ENCODE measurements around the gene SDC3.
"Not testable (repeated sequence)": the region's sequence is repeated elsewhere in the genome, so short reads cannot be mapped to it uniquely, and the experiment has no call there.

Gene SDC3

GRCh38 chr1:30872033-30872947 lies 36.3 kb downstream of the SDC3 start:
- no peak for DNase-seq

- no peak for DNase-seq
Measured at GRCh38 chr1:30871276-30871871, 37.2 kb downstream of the SDC3 start.

GRCh38 chr1:30870656-30871055 lies 37.9 kb downstream of the SDC3 start:
- DNase-seq = no peak

GRCh38 chr1:30870035-30870434 lies 38.5 kb downstream of the SDC3 start:
- no peak for DNase-seq

DNA sequence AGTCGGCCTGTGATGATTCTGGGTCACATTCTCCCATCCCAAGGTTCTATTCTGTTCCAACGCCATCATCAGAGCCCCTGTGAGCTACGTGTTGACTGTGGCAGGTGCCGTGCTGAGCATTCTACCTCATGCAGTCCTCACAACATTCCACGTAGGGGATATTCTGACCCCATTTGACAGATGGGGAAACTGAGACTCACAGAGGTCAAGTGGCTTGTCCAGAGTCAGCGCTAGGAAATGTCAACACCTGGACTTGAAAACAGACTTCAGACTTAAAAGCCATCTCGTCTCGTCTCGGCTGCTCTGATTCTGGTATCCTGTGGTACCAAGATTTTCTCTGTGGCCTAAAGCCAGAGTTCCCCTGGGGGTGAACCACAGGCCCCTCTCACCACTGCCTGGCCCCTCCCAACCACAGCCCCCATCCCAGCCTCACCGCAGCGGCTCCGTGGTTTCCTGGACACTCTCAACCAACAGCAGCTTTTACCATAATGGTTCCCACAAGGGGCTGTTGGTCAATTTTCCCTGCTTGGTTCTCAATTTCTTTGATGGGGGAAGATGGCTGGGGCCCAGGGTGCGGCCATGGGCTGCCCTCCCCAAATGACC lies 39.6 kb downstream of the SDC3 start:
- no peak for DNase-seq

- DNase-seq = not testable (repeated sequence)
Measured at GRCh38 chr1:30868057-30868456, 40.5 kb downstream of the SDC3 start.

- DNase-seq = no peak
Measured at GRCh38 chr1:30867537-30867936, 41.0 kb downstream of the SDC3 start.

DNA sequence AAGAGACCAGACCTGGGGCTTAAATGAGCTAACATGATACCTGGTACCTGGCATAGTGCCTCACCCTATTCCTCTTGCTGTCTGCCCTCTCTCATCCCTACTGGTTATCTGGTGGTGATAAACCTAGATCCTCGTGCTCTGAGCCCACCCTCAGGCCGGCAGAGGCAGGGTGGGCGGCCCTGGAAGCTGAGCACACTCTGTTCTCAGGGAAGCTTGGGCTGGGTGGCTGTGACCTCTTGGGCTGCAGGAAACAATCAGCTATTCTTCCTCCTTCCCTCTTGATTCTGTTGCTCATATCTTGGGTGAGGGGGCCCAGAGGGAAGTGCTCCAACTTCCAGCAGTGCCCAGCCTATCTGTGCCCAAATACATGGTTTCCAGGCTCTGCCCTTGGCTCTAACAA lies 42.0 kb downstream of the SDC3 start:
- no peak for DNase-seq

DNA sequence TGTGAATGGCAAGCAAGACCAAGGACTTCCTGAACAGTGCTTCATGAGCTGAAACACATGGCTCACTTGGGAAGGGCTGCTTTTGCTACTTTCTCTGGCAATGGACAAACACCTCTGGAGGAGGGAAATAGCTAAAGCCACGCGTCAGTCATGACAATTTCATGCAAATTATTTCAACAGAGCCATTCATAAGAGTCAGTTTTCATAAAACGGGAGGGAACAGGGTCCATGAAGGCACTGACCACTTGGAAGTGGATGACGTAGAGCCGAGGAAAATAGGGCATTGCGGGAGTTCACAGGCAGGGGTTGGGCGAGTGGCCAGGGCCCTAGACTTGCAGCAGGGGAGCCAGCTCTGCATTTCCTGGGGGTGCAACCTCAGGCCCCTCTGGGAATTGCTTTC lies 43.9 kb downstream of the SDC3 start:
- no peak for DNase-seq

- no peak for DNase-seq
Measured at GRCh38 chr1:30863858-30864604, 44.5 kb downstream of the SDC3 start.

GRCh38 chr1:30860320-30860652 lies 48.3 kb downstream of the SDC3 start:
- DNase-seq = no peak

DNA sequence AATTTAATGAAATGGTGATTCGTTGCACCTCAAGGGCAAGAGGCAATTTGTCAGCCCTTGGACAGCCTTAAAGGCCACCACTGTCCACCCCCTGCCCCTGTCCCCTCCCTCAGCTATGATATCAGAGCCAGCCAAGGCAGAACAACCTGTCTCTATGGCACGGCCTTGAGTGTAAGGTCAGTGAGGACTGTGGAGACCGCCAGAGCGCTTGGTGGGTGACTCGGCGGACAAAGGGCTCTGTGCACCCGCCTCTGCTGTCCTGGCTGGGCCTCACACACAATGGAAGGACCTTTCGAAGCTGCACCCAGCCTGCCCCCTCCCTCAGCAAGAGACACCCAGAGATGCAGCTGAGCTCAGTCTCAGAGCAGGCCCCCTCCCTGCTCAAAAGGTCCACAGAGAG lies 50.6 kb downstream of the SDC3 start:
- no peak for DNase-seq

- DNase-seq = no peak
Measured at GRCh38 chr1:30857062-30857461, 51.5 kb downstream of the SDC3 start.

GRCh38 chr1:30856260-30856790 lies 52.2 kb downstream of the SDC3 start:
- DNase-seq = no peak

GRCh38 chr1:30855686-30856259 lies 52.8 kb downstream of the SDC3 start:
- no peak for DNase-seq

DNA sequence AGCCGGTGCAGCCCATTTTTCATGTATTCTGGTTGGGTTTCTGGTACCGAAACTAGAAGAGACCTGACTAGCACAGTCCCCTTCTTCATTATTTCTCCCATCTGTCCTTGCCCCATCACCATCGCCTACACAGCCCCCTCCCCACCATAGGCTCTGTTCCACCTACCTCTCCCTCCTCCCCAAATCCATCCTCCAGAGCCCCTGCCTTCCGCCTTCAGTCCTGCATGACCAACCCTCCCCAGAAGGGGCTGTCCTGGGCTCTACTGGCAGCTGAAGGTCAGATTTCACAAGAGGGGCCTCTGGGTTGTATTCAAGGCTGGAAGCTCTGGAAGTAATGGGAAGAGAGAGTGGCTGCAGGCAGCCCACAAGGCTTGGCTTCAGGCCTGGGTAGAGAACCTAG lies 55.2 kb downstream of the SDC3 start:
- DNase-seq = no peak

DNA sequence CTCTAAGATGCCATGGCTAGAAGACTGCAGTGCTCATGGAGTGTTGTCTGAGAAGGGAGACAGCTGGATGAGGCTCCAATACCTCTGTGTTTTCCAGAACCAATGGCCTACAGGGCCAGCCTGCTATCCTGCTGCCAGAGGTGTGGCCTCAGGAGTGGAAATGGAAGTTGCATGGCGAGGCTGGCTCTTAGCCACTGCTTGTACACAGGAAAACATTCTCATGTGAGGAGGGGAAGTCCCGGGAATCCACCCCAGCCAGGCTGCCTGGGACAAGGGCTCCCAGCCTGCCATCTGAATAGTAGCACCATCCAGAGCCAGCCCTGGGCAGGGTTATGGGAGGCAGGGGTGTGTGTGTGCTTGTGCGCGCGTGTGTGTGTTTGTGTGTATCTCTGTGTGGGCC lies 56.5 kb downstream of the SDC3 start:
- no peak for DNase-seq

GRCh38 chr1:30851286-30851685 lies 57.3 kb downstream of the SDC3 start:
- DNase-seq = no peak

- no peak for DNase-seq
Measured at GRCh38 chr1:30850607-30851006, 58.0 kb downstream of the SDC3 start.

DNA sequence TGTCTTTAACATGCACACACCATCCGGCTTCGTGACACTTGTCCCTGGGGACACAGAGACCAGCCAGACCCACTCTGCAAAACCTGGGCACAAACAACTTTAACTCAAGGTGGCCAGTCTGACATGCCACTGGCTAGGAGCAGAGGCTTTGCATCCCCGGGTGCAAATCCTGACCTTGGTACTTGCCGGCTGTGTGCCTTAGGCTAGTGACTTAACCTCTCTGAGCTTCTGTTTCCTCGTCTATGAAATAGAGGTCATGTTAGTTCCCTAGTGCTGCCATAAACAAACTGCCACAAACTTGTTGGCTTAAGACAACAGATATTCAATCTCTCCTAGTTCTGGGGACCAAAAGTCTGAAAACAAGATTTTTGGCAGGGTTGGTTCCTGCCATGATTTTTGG lies 60.4 kb downstream of the SDC3 start:
- DNase-seq = no peak

GRCh38 chr1:30847358-30847972 lies 61.1 kb downstream of the SDC3 start:
- DNase-seq = no peak

- DNase-seq = no peak
Measured at GRCh38 chr1:30846587-30846986, 62.0 kb downstream of the SDC3 start.
